Osteoblast (primary cell): ENCODE measurements around the gene TRIM52. TPM values are rescaled to one million over a fixed set of nuclear protein-coding genes. Genes with fewer than 3 reads are reported as not detected.

Experiments used
- DNase-seq: peaks from one replicate; pipeline ENCODE4 v3.0.0; 2011; ENCODE audit warnings: low spot score, mixed read lengths; ENCODE audit not compliant: insufficient read length; ENCODE audit errors: missing footprints
- H2AFZ ChIP-seq: 2 replicates; pipeline ENCODE4 v1.6.0; 2011; ENCODE audit warnings: mild to moderate bottlenecking, low read length
- H3K27ac ChIP-seq: 2 replicates; pipeline ENCODE4 v1.5.1; 2011; ENCODE audit warnings: mild to moderate bottlenecking, low read depth, low read length, moderate library complexity
- H3K27me3 ChIP-seq: 2 replicates; pipeline ENCODE4 v1.6.0; 2012; ENCODE audit warnings: mild to moderate bottlenecking, control low read depth, inconsistent platforms, low read length, moderate library complexity; ENCODE audit not compliant: insufficient read depth
- H3K36me3 ChIP-seq: 2 replicates; pipeline ENCODE4 v1.5.1; 2011; ENCODE audit warnings: mild to moderate bottlenecking, low read length, control low read depth, moderate library complexity; ENCODE audit not compliant: insufficient read depth
- H3K4me1 ChIP-seq: 2 replicates; pipeline ENCODE4 v1.5.1; 2011; ENCODE audit warnings: mild to moderate bottlenecking, low read length, control low read depth, moderate library complexity; ENCODE audit not compliant: insufficient read depth
- H3K4me2 ChIP-seq: 2 replicates; pipeline ENCODE4 v1.6.0; 2011; ENCODE audit warnings: mild to moderate bottlenecking, low read length; ENCODE audit not compliant: insufficient read depth
- H3K4me3 ChIP-seq: fragments of 200-600 bp; sonication (generic); 3 replicates; pipeline ENCODE4 v1.5.1; 2012; ENCODE audit warnings: mild to moderate bottlenecking, low read length, inconsistent platforms; ENCODE audit not compliant: insufficient read depth
- H3K79me2 ChIP-seq: 2 replicates; pipeline ENCODE4 v1.6.0; 2012; ENCODE audit warnings: mild to moderate bottlenecking, low read length, control low read depth, inconsistent platforms; ENCODE audit not compliant: insufficient read depth
- H3K9me3 ChIP-seq: 2 replicates; pipeline ENCODE4 v1.5.1; 2011; ENCODE audit warnings: low read depth, low read length, control low read depth
- H4K20me1 ChIP-seq: 2 replicates; pipeline ENCODE4 v1.6.0; 2012; ENCODE audit warnings: mild to moderate bottlenecking, low read length, control low read depth; ENCODE audit not compliant: insufficient read depth
- CTCF ChIP-seq: IDR thresholded peaks from 2 replicates; pipeline ENCODE4 v1.5.1; 2011; ENCODE audit warnings: mild to moderate bottlenecking, low read depth, low read length, moderate library complexity; ENCODE audit errors: extremely low read depth
- total RNA-seq: library from RNA; depleted of rRNA; stranded (reverse); fragments of >200 nt; gene quantifications from 2 replicates; pipeline ENCODE4 v1.2.3, GENCODE V29; 2012

Gene TRIM52
- total RNA-seq, 1 donor, result 7.2 TPM

GRCh38 chr5:181248277-181248676 lies 12.7 kb downstream of the TRIM52 start:
- no peak for TF ChIP-seq CTCF
- peaks cover 38% of the 10 kb centered on the region for H3K4me1 ChIP-seq
- H3K36me3 ChIP-seq, result peaks cover 12% of the 10 kb centered on the region
- H3K27ac ChIP-seq, result peak overlapping the region; percentile 95
- H4K20me1 ChIP-seq, result peaks cover 36% of the 10 kb centered on the region
- no peaks in the 10 kb centered on the region for H3K27me3 ChIP-seq
- peaks cover 84% of the 10 kb centered on the region for H3K79me2 ChIP-seq
- H3K4me3 ChIP-seq, result peak overlapping the region; percentile 84
- peak overlapping the region; percentile 80 for H3K4me2 ChIP-seq
- H2AFZ ChIP-seq, result no peak overlapping the region
- DNase-seq, result no peak
- H3K9me3 ChIP-seq, result no peaks in the 10 kb centered on the region

- peak overlapping the region; percentile 94 for H2AFZ ChIP-seq
- H3K4me1 ChIP-seq, result peaks cover 49% of the 10 kb centered on the region
- peaks cover 45% of the 10 kb centered on the region for H4K20me1 ChIP-seq
- H3K27ac ChIP-seq, result peak overlapping the region; percentile 95
- H3K27me3 ChIP-seq, result no peaks in the 10 kb centered on the region
- peaks cover 17% of the 10 kb centered on the region for H3K36me3 ChIP-seq
- DNase-seq, result peak; percentile 96
- peak overlapping the region; percentile 80 for H3K4me2 ChIP-seq
- no peaks in the 10 kb centered on the region for H3K9me3 ChIP-seq
- peaks cover 85% of the 10 kb centered on the region for H3K79me2 ChIP-seq
- peak overlapping the region; percentile 84 for H3K4me3 ChIP-seq
- TF ChIP-seq CTCF, result no peak
Observed at GRCh38 chr5:181246276-181247049, 14.5 kb downstream of the TRIM52 start.

GRCh38 chr5:181245427-181246275 lies 15.3 kb downstream of the TRIM52 start:
- no peak for DNase-seq
- Histone ChIP-seq H3K4me1 (peaks cover 56% of the 10 kb centered on the region), H3K9me3 (no peaks in the 10 kb centered on the region), H3K4me3 (peak overlapping the region; percentile 84), H3K4me2 (peak overlapping the region; percentile 80), H3K79me2 (peaks cover 85% of the 10 kb centered on the region), H3K27me3 (no peaks in the 10 kb centered on the region), H2AFZ (peak overlapping the region; percentile 94), H3K36me3 (peaks cover 25% of the 10 kb centered on the region), H4K20me1 (peaks cover 47% of the 10 kb centered on the region), H3K27ac (peak overlapping the region; percentile 95)
- no peak for TF ChIP-seq CTCF
